Tibial artery (tissue), 4 donors: Measurements from ENCODE around the gene EIF3B.

Experiments used
- DNase-seq, 2 donors: peaks; one replicate each; pipeline ENCODE4 v3.0.0-alpha.2; 2019
- H3K27ac ChIP-seq, 2 donors: fragments of 200-600 bp; sonication (generic) in 1 of 2; 1 replicate in 1 of 2; 2 replicates in 1 of 2; pipeline ENCODE4 v1.5.1; 2018 to 2019; ENCODE audit warnings: mild to moderate bottlenecking in 1 of 2
- H3K27me3 ChIP-seq, 2 donors: fragments of 200-600 bp; sonication (generic) in 1 of 2; one replicate each; pipeline versions ENCODE4 v1.5.1 to v1.6.0; 2016 to 2019
- H3K36me3 ChIP-seq, 3 donors: fragments of 200-600 bp; sonication (generic) in 2 of 3; one replicate each; pipeline ENCODE4 v1.5.1; 2016 to 2019; ENCODE audit warnings: mild to moderate bottlenecking in 2 of 3
- H3K4me1 ChIP-seq, 4 donors: fragments of 200-600 bp; sonication (generic) in 2 of 4; 1 replicate in 3 of 4; 2 replicates in 1 of 4; pipeline ENCODE4 v1.5.1; 2016 to 2019
- H3K4me3 ChIP-seq, 2 donors: fragments of 200-600 bp; sonication (generic) in 1 of 2; 1 replicate in 1 of 2; 2 replicates in 1 of 2; pipeline ENCODE4 v1.5.1; 2018 to 2019; ENCODE audit warnings: mild to moderate bottlenecking in 2 of 2
- H3K9me3 ChIP-seq, 3 donors: fragments of 200-600 bp; sonication (generic) in 1 of 3; one replicate each; pipeline ENCODE4 v1.5.1; 2016 to 2019
- intact Hi-C: fragments of 100-400 bp; cut with DNase I; formaldehyde crosslinking; loops from one replicate; pipeline ENCODE4 v1.15.0; 2023; ENCODE audit warnings: low total_unique reads
- TF ChIP-seq, protein P1 (sequence below), 2 experiments: fragments of 200-600 bp in 1 of 2; fragments of 450-650 bp in 1 of 2; IDR thresholded peaks; one replicate each; pipeline ENCODE4 v1.5.1; 2017 to 2019; ENCODE audit warnings: antibody characterized with exemption in 2 of 2, mild to moderate bottlenecking in 1 of 2, moderate library complexity in 1 of 2

EIF3B gene

DNA sequence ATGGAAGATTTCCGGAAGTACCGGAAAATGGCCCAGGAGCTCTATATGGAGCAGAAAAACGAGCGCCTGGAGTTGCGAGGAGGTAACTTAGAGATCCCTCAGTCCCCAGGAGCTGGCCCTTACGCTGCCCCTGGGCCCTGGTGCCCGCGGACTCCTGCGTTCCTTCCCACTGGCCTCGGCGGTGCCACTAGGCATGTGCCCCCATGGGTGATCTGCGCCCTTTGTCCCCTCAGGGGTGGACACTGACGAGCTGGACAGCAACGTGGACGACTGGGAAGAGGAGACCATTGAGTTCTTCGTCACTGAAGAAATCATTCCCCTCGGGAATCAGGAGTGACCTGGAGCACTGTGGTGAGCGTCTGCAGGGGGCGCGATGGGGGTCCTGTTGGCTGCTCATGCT lies 24.5 kb downstream of the EIF3B start:
- Histone ChIP-seq H3K36me3 (peaks cover 60 to 91% (median 85%) of the 10 kb centered on the region in 3 donors), H3K27ac (no peak overlapping the region), H3K4me1 (no peaks in the 10 kb centered on the region), H3K27me3 (no peaks in the 10 kb centered on the region), H3K9me3 (no peaks in the 10 kb centered on the region), H3K4me3 (no peak overlapping the region)
- TF ChIP-seq, protein P1, sequence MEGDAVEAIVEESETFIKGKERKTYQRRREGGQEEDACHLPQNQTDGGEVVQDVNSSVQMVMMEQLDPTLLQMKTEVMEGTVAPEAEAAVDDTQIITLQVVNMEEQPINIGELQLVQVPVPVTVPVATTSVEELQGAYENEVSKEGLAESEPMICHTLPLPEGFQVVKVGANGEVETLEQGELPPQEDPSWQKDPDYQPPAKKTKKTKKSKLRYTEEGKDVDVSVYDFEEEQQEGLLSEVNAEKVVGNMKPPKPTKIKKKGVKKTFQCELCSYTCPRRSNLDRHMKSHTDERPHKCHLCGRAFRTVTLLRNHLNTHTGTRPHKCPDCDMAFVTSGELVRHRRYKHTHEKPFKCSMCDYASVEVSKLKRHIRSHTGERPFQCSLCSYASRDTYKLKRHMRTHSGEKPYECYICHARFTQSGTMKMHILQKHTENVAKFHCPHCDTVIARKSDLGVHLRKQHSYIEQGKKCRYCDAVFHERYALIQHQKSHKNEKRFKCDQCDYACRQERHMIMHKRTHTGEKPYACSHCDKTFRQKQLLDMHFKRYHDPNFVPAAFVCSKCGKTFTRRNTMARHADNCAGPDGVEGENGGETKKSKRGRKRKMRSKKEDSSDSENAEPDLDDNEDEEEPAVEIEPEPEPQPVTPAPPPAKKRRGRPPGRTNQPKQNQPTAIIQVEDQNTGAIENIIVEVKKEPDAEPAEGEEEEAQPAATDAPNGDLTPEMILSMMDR (IDR thresholded peaks at IDR 0.05), result no peak
- no peak for DNase-seq
- intact Hi-C loops, result no loop called here

DNA sequence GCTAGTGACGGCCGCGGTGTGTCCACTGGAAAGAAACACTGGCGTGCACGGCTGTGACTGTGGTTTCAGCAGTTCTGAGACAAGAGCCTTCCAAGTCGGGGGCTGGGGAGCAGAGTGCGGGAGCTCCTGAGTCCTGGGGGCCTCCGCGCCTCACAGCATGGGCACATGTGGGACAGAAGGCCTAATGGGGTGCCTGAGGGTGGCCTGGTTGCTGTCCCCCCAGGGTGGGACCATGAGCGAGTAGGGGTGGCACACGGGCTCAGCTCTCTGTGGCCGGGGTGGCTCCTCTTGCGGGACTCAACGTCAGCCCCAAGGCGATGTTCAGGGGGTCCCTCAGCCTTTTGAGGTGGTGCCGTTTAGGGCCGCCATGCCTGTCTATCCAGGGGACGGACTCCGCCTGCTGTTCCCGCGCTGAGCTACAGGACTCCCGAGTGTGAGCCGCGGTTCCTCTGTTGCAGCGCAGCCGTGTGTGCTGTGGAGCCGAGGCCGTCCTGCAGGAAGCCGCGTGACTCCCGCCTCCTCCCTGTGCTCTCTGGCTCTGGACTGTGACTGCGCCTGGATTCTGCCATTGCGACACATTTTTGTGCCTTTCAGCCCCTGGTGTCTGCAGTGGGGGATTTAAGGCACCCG lies 25.3 kb downstream of the EIF3B start:
- Histone ChIP-seq H3K27me3 (no peaks in the 10 kb centered on the region), H3K4me3 (no peak overlapping the region), H3K4me1 (no peaks in the 10 kb centered on the region), H3K36me3 (peaks cover 52 to 91% (median 77%) of the 10 kb centered on the region in 3 donors), H3K27ac (no peak overlapping the region), H3K9me3 (no peaks in the 10 kb centered on the region)
- intact Hi-C loops, result no loop called here
- DNase-seq, result no peak
- TF ChIP-seq, protein P1 (IDR thresholded peaks at IDR 0.05), result no peak

DNA sequence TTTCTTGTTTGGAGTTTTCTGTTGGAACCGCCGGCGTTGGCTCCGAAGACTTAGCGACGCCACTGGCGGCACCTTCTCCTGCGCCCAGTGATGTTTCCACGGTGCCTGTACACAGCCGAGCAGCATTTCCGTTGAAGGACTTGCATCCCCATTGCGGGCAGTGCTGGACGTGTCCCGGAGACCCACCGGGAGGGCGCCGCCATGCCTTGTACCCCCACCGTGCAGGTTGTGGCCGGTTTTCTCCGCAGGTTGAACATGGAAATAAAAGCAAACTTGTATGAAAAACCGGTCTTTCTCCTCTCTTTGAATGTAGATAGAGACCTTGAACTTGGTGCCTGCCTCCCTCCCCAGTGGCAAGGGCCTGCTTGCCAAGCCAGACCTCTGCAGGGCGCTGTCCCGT lies 25.8 kb downstream of the EIF3B start:
- Histone ChIP-seq H3K27me3 (no peaks in the 10 kb centered on the region), H3K4me1 (no peaks in the 10 kb centered on the region), H3K4me3 (no peak overlapping the region), H3K27ac (no peak overlapping the region), H3K9me3 (no peaks in the 10 kb centered on the region), H3K36me3 (peaks cover 47 to 87% (median 72%) of the 10 kb centered on the region in 3 donors)
- TF ChIP-seq, protein P1 (IDR thresholded peaks at IDR 0.05), result no peak
- intact Hi-C loops, result no loop called here
- no peak for DNase-seq

DNA sequence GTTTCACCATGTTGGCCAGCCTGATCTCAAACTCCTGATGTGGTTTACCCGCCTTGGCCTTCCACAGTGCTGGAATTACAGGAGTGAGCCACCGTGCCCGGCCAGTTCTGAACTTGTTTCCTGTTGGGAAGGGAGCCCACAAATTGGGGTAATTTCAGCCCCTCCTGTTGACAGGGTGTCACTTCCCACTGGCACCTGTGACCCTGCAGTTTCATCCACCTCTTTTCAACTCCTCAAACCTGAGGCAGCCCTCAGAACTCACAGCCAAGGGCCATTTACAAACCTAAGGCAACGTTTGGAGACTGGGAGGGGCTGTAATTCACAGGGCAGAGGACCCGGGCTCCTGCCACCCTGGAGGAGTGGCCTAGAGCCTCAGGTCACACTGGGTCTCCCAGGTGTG lies 26.6 kb downstream of the EIF3B start:
- Histone ChIP-seq H3K36me3 (peaks cover 39 to 79% (median 64%) of the 10 kb centered on the region in 3 donors), H3K27ac (no peak overlapping the region), H3K4me3 (no peak overlapping the region), H3K9me3 (no peaks in the 10 kb centered on the region), H3K27me3 (no peaks in the 10 kb centered on the region), H3K4me1 (no peaks in the 10 kb centered on the region)
- intact Hi-C loops, result no loop called here
- TF ChIP-seq, protein P1 (IDR thresholded peaks at IDR 0.05), result no peak
- DNase-seq, result no peak

DNA sequence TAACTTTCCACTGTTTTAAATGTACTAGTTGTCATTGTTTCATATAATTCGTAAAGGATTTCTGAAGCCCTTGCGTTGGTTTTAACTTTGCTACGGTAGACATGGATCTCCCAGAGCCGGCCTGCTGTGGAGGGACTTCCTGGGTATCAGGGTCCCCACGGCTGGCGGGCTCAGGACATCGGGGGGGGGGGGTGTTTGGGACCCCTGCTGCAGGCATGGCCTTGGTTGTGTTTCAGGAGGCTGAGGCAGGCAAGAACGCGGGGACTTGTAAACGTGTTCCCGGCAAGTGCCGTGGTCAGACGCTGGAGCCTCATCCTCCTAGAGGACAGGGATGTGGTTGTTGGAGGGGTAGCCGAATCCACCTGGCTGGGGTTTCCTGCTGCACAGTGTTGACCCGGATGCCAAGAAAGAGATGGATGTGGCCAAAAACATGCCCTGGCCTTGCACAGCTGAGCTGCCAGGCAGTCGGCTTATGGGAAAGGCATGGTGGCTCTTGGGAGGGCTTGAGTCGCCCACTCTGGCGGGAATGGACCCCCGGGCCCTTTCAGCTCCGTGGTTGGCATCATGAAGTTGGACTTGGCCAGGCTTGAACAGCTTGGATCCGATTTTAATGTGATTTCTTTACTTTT lies 27.4 kb downstream of the EIF3B start:
- Histone ChIP-seq H3K27ac (no peak overlapping the region), H3K4me1 (no peaks in the 10 kb centered on the region), H3K9me3 (no peaks in the 10 kb centered on the region), H3K27me3 (no peaks in the 10 kb centered on the region), H3K36me3 (peaks cover 32 to 71% (median 56%) of the 10 kb centered on the region in 3 donors), H3K4me3 (no peak overlapping the region)
- DNase-seq, result no peak
- intact Hi-C loops, result no loop called here
- TF ChIP-seq, protein P1 (IDR thresholded peaks at IDR 0.05), result no peak
